ENCODE data around the gene DCTN2.
"Not testable (repeated sequence)": the region's sequence is repeated elsewhere in the genome, so short reads cannot be mapped to it uniquely, and the experiment has no call there.

Gene DCTN2

GRCh38 chr12:57576613-57577160, 29.7 kb upstream of the DCTN2 start:
- no peak for DNase-seq

GRCh38 chr12:57575771-57576612, 29.0 kb upstream of the DCTN2 start:
- DNase-seq, result no peak

GRCh38 chr12:57574795-57575194, 27.8 kb upstream of the DCTN2 start:
- DNase-seq, result no peak

- DNase-seq, result no peak
Measured at GRCh38 chr12:57571926-57572762, 25.2 kb upstream of the DCTN2 start.

GRCh38 chr12:57570438-57570837, 23.4 kb upstream of the DCTN2 start:
- DNase-seq, result not testable (repeated sequence)

GRCh38 chr12:57569858-57570257, 22.9 kb upstream of the DCTN2 start:
- no peak for DNase-seq

- DNase-seq, result no peak
Measured at GRCh38 chr12:57568838-57569237, 21.8 kb upstream of the DCTN2 start.

GRCh38 chr12:57564178-57564740, 17.3 kb upstream of the DCTN2 start:
- DNase-seq, result no peak

GRCh38 chr12:57563358-57563757, 16.4 kb upstream of the DCTN2 start:
- no peak for DNase-seq

GRCh38 chr12:57561117-57561516, 14.1 kb upstream of the DCTN2 start:
- DNase-seq, result not testable (repeated sequence)

GRCh38 chr12:57560516-57560915, 13.5 kb upstream of the DCTN2 start:
- DNase-seq, result no peak

- DNase-seq, result no peak
Measured at GRCh38 chr12:57558864-57559263, 11.9 kb upstream of the DCTN2 start.

- no peak for DNase-seq
Measured at GRCh38 chr12:57554897-57555296, 7.9 kb upstream of the DCTN2 start.

GRCh38 chr12:57554453-57554852, 7.5 kb upstream of the DCTN2 start:
- DNase-seq, result no peak

GRCh38 chr12:57553343-57554202, 6.6 kb upstream of the DCTN2 start:
- DNase-seq, result no peak

- no peak for DNase-seq
Measured at GRCh38 chr12:57552835-57553313, 5.9 kb upstream of the DCTN2 start.

GRCh38 chr12:57552306-57552651, 5.3 kb upstream of the DCTN2 start:
- no peak for DNase-seq

- no peak for DNase-seq
Measured at GRCh38 chr12:57551637-57552305, 4.8 kb upstream of the DCTN2 start.

GRCh38 chr12:57550641-57551549, 3.9 kb upstream of the DCTN2 start:
- DNase-seq, result no peak

GRCh38 chr12:57549909-57550640, 3.1 kb upstream of the DCTN2 start, which contains the start of gene KIF5A:
Gene KIF5A (plus strand): TSS chr12:57550044. CDS start chr12:57550272, 228 bp downstream.
- DNase-seq, result no peak
